ENCODE data around the gene ARHGAP44.

The ARHGAP44 gene

GRCh38 chr17:13024526-13025257 lies 235.4 kb downstream of the ARHGAP44 start:
- peak; percentile 52 for DNase-seq (ENCODE audit: low read depth)

- DNase-seq (ENCODE audit: low read depth): no peak
Measured at GRCh38 chr17:13025258-13025627, 235.9 kb downstream of the ARHGAP44 start.

GRCh38 chr17:13025687-13026086 lies 236.4 kb downstream of the ARHGAP44 start:
- no peak for DNase-seq (ENCODE audit: low read depth)

GRCh38 chr17:13027246-13027645 lies 237.9 kb downstream of the ARHGAP44 start:
- no peak for DNase-seq (ENCODE audit: low read depth)

- no peak for DNase-seq (ENCODE audit: low read depth)
Measured at GRCh38 chr17:13029340-13029739, 240.0 kb downstream of the ARHGAP44 start.

GRCh38 chr17:13030056-13030455 lies 240.8 kb downstream of the ARHGAP44 start:
- no peak for DNase-seq (ENCODE audit: low read depth)

GRCh38 chr17:13030459-13031300 lies 241.4 kb downstream of the ARHGAP44 start:
- peak; percentile 22 for DNase-seq (ENCODE audit: low read depth)

GRCh38 chr17:13031718-13032350 lies 242.5 kb downstream of the ARHGAP44 start:
- DNase-seq (ENCODE audit: low read depth): peak; percentile 31

GRCh38 chr17:13035420-13035819 lies 246.1 kb downstream of the ARHGAP44 start:
- no peak for DNase-seq (ENCODE audit: low read depth)

GRCh38 chr17:13036751-13037150 lies 247.5 kb downstream of the ARHGAP44 start:
- DNase-seq (ENCODE audit: low read depth): no peak

- no peak for DNase-seq (ENCODE audit: low read depth)
Measured at GRCh38 chr17:13038931-13039665, 249.8 kb downstream of the ARHGAP44 start.
